ENCODE measurements around the gene ACCS. TPM values are rescaled to one million over a fixed set of nuclear protein-coding genes. Genes with fewer than 3 reads are reported as not detected.

ACCS gene
- total and polyA plus RNA-seq, 9 of the 15 experiments (the other 6 are each of a cell fraction or from before 2014, with no cell fraction given): 4.2 to 25.9 (median 16.3) TPM

- Histone ChIP-seq H2AFZ (ENCODE audit: low read depth, low read length) (peak within 1 kb of the TSS; percentile 82), H3K27me3 (ENCODE audit: control insufficient read depth in 2 of 2, insufficient read depth in 2 of 2, low read length in 2 of 2) (no peaks in the 10 kb centered on the region), H3K36me3 (ENCODE audit: control insufficient read depth, insufficient read depth, low read length) (peaks cover 2% of the 10 kb centered on the region; the same call in 1 of the 3 replicates), H3K4me2 (ENCODE audit: insufficient read depth, low read length) (peak within 1 kb of the TSS; percentile 90), H3K79me2 (ENCODE audit: control insufficient read depth, insufficient read depth, low read length) (peaks cover 31% of the 10 kb centered on the region), H3K9me3 (replicated peaks; ENCODE audit: control insufficient read depth, insufficient read depth, low read depth, low read length) (no peaks in the 10 kb centered on the region), H3K27ac (ENCODE audit: extremely low read depth, low read depth, low read length) (peak within 1 kb of the TSS; percentile 58; the same call in 2 of the 3 replicates), H3K4me1 (replicated peaks in 1 of 2; ENCODE audit: control insufficient read depth in 2 of 2, insufficient read depth in 2 of 2, low read length in 2 of 2) (peaks cover 11 to 18% of the 10 kb centered on the region in 2 experiments; a peak in 4 of 5 replicates), H4K20me1 (replicated peaks; ENCODE audit: control insufficient read depth, insufficient read depth, low read length) (0 out of 2 replicates have a peak, but pooled peaks cover 3% of the 10 kb centered on the region), H3K9ac (ENCODE audit: insufficient read depth in 1 of 2, low read depth in 2 of 2, low read length in 2 of 2) (peak within 1 kb of the TSS; percentile 74 to 95; a peak in 3 of 4 replicates), H3K4me3 (peak within 1 kb of the TSS; percentile 94), H3K9me1 (ENCODE audit: control insufficient read depth, insufficient read depth, low read length) (no peaks in the 10 kb centered on the region)
- WGBS (ENCODE audit: insufficient coverage, low coverage, missing lambda C conversion rate): under 1% methylated on average over 57 of the region's 83 CpGs
- no TSS peak for BruUV-seq (replicated peaks)
- ATAC-seq (peak; percentile 96), FAIRE-seq (no peak), DNase-seq (ENCODE audit: extremely low read depth in 1 of 4, low spot score in 3 of 4) (peak; percentile 91 to 95 (median 95))
- POLR2A ChIA-PET: interaction anchor here (0.7 to 2.4 kb wide), 7 partner anchors 8 to 460 kb away, joined by 3 to 11 read pairs (median 5); no protein-coding TSS in a partner anchor
- CTCF ChIA-PET (ENCODE audit: low intra/inter-chr PET ratio): interaction anchor here (3.2 kb wide), 1 partner anchor 15 kb away, joined by 13 read pairs; no protein-coding TSS in a partner anchor
- in situ Hi-C loops (cut with MboI): no loop called here
- intact Hi-C loops (cut with micrococcal nuclease): loop anchor here (2.0 kb wide), 1 partner anchor 37 kb away; no protein-coding TSS in a partner anchor
- TF ChIP-seq ID3 (CRISPR knock-in tag; IDR thresholded peaks at IDR 0.05) (no peak), ID3 (tag; IDR thresholded peaks at IDR 0.05) (no peak), PHF8 (IDR thresholded peaks at IDR 0.05; ENCODE audit: borderline replicate concordance, low read length) (peak; percentile 80; the same call in 1 of the 2 replicates), GMEB1 (CRISPR knock-in tag; IDR thresholded peaks at IDR 0.05) (no peak), SPI1 (IDR thresholded peaks at IDR 0.05; ENCODE audit: borderline replicate concordance, low read depth, low read length) (no peak), POLR2AphosphoS5 (IDR thresholded peaks at IDR 0.05; ENCODE audit: control insufficient read depth, insufficient read depth, low read depth, low read length) (no peak), NCOA4 (IDR thresholded peaks at IDR 0.05; ENCODE audit: partially characterized antibody) (no peak), ARID2 (IDR thresholded peaks at IDR 0.05) (no peak), ZNF507 (tag; conservative IDR thresholded peaks at IDR 0.05) (no peak), SMAD3 (CRISPR knock-in tag; conservative IDR thresholded peaks at IDR 0.05) (no peak), NFXL1 (CRISPR knock-in tag; IDR thresholded peaks at IDR 0.05) (no peak), ATF1 (CRISPR knock-in tag; IDR thresholded peaks at IDR 0.05) (no peak), ATF1 (tag; IDR thresholded peaks at IDR 0.05) (no peak), ILF3 (IDR thresholded peaks at IDR 0.05; ENCODE audit: borderline replicate concordance) (peak; percentile 87; the same call in 1 of the 2 replicates), ETS1 (conservative IDR thresholded peaks at IDR 0.05; ENCODE audit: control insufficient read depth, low read depth, low read length) (0 out of 2 replicates have a peak, but pooled peaks have one; percentile 43), POLR3G (IDR thresholded peaks at IDR 0.05; ENCODE audit: extremely low read depth, insufficient read length, insufficient replicate concordance) (no peak), ZNF561 (CRISPR knock-in tag; conservative IDR thresholded peaks at IDR 0.05) (no peak), CREBBP (IDR thresholded peaks at IDR 0.05; ENCODE audit: low read depth, low read length) (no peak), NCOA1 (IDR thresholded peaks at IDR 0.05; ENCODE audit: low read depth) (no peak)
These were observed 29.7 kb downstream of the ACCS start, which contains the start of gene EXT2 for GRCh38 chr11:44095506-44096359. Gene EXT2 (plus strand): TSS chr11:44095678. CDS start chr11:44107713, 12,035 bp downstream.
